CD1c-positive myeloid dendritic cell (primary cell): Measurements from ENCODE around the gene APBB2.

Experiments used
- DNase-seq: peaks from one replicate; pipeline ENCODE4 v3.0.0-alpha.2; 2016; ENCODE audit errors: extremely low spot score

Gene APBB2

DNA sequence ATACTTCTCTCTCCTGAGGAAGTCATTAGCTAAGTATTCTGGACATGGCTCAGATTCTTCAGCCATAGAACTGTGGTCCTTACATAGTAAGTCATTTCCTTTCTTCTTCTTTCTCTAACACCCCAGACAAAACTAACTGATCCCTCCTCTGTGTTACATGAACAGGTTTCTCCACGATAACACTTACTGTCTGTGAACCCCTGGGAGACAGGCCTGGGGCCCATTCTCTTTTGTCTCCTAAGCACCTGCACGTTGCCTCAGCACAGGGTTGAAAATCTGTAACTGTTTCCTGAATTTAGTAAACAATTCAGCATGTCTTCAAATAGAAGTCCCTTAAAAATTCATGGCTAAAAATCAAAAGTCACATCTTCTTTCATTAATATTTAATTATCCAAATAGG is 24.7 kb downstream of the APBB2 start:
- DNase-seq, result no peak

DNA sequence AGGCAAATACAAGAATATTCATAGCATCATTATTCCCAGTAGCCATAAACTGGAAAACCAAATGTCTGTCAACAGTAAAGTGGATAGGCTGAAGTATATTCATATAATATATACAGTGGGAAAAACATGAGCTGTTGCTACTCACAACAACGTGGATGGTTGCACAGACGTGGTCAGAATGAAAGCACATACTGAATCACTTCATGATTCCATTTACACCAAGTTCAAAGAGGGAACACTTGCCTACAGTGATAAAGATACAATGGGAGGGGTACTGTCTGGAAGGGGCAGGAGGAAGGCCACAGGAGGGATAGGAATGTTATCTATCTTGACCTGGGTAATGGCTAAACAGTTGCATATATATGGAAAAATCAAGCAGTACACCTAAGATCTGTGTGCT is 25.3 kb downstream of the APBB2 start:
- no peak for DNase-seq

DNA sequence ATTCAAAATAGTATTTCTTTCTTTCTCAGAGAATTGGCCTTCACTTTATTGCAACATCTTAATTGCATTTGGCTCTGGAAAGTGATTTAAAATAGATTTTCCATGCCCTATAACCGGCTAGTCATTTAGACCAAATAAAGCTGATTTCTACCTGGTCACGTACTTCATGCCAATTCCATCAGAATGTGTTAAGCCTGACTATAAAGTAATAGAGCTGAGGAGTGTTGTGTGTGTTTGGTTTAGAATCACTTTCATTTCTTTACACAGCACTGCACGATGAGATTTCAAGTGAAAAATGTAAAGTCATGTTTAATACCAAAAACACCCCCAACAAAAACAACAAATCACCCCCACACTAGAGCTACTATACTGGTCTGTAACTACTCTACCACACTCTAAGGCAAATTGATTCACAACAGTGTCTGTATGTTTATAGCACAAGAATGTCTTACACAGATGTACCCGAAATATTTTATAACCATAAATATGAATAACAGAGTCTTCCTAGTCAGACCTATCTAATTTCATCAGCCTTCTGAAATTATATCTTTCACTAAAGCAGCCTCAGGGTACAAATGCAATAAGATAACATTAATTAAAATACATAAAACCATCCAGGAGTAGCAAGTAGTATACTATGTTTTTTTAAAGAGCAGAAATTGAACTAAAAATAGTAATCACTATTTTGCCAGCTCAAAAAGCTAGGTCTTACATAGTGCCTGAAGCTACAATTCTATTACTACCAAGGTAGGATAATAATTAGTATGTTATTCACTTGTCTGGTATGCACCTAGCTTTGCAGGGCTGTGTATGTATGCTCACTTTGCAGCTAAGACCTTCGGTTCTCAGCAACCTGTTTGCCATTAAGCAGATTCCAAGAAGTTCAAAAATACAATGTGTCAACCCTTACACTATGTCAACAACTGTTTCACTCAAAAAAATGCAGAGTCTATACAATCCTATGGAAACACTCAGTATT is 28.4 kb downstream of the APBB2 start:
- DNase-seq, result no peak

DNA sequence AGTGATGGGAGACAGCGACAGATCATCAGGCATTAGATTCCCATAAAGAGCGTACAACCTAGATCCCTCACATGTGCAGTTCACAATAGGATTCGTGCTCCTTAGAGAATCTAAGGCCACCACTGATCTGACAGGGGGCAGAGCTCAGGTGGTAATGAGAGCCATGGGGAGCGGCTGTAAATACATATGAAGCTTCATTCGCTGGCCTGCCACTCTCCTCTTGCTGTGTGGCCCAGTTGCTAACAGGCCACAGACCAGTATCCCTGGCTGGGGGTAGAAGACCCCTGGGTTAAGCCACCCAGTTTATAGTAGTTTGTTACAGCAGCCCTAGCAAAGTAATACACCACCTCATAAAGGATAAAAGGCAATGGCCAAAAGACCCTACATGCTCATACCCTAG is 30.3 kb downstream of the APBB2 start:
- DNase-seq, result no peak

DNA sequence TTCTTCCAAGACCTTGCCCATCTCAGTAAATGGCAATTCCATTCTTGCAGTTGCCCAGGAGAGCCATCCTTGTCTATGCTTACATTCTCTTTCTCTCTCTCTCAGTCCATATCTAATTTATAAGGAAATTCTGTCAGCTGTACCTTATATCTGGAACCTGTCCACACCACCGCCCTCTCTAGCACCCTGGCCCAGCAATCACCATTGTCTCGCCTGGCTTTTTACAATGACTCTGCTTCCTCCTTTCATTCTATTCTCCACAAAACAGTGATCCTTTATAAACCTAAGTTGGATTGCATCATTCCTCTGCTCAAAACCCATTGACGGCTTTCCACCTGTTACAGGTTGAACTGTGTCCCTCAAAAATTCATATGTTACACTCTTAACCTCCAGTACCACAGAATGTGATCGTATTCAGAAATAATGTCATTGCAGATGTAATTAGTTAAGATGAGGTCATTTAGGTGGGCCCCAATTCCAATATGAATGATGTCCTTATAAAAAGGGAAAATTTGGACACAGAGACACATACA is 31.3 kb downstream of the APBB2 start:
- DNase-seq, result no peak

DNA sequence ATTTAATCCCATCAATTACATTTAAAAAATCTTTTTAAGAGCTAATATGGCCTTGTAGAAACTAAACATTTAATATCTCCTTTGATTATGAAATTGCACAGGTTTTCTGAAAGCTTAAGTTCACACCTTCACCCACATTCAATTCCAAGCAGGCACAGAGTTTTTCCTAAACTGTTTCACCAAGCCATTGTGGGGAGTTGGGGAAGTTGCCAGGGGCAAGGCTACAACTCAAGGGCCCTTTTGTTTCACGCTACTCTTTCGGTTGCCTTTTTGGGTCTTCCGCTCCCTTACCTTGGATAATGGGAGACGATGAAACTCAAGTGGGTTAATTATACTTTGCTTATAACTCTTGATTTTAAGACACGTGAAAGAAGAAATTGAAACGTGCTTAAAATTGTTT is 33.3 kb downstream of the APBB2 start:
- DNase-seq, result no peak

DNA sequence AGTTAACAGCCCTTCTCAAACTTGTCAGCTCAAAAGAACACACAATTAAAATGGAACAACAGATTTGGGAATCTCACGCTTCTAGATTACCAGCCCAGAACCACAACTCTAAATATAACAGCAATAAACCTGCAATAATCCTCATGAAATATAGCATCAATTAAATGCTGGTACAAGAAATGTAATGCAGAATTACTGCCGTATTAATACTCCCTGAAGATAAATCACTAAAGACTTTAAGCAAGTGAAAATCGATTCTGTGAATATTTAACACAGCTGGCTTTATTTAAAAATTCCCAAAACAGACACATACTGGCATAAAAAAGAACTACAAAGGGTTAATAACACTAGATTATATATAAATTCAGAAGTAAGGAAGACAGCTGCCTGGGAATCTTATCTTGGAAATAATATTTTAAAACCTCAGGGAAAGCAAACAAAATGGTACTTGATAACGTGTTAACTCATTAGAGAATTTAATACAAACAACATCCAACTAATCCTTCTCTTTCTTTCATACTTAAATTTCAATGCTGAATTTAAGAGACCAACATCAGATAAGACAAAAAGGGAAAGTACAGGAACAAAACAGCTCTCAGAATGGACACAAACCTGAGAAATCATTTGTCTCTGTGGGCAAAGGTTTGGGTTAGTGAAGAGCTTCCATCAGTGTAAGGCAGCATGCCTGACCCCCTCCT is 34.7 kb downstream of the APBB2 start:
- no peak for DNase-seq

DNA sequence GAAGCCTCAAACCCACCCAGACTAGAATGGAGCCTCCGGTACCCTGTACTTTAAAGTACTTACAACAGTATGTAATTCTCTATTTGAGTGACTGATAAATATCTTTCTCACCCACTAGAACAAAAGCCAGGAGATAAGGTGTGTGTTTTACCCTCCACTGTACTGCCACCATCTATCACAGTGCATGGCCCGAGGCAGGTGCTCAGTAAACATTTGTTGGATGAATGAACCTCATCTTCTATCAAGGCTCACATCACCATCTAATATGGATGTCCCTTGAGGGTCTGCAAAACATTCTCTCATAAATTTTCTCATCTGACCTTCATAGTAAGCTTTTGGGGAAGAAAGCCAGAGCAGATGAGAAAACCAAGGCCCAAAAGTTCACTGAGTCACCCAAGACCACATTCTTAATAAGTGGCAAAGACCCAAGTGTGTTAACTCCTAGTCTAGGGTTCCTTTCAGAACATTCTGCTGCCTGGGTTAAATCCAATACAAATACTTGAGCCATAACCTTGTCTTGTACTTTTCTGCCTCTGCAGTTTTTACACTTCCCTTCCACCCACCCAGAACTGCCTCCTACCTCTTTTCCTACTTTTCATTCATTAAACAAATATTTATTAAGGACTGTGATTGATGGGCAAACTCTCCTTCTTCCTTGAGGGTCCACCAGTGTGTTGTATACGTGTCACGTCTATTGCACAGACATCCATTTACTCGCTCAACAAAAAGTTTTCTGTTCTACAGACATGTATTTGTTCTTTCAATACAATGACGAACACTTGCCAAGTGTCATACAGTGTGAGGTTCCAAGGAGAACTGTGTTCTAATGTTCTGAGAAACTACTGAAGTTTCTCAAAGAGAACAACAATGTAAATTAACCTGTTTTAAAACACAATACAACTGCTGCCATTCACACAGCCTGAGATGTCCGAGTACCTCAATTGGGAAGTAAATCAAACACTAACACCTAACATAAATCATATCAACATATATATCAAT is 35.7 kb downstream of the APBB2 start:
- no peak for DNase-seq

DNA sequence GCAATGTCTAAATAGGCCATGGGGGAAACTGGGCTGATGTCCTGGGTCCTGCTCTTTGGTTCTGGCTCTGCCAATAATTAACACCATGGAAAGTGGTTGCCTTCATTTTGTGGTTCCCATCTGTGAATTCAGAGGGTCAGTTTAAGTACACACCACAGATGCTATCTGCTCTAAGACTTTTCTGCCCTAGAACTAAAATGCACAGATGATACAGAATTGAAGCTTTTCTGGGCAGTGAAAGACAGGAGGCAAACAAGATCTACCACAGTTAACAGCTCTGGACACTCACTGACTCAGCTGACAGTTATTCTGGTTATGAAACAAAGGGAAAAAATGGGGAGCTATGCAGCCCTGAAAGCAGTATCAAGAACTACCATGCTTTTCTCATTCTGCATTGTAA is 37.3 kb downstream of the APBB2 start:
- no peak for DNase-seq

DNA sequence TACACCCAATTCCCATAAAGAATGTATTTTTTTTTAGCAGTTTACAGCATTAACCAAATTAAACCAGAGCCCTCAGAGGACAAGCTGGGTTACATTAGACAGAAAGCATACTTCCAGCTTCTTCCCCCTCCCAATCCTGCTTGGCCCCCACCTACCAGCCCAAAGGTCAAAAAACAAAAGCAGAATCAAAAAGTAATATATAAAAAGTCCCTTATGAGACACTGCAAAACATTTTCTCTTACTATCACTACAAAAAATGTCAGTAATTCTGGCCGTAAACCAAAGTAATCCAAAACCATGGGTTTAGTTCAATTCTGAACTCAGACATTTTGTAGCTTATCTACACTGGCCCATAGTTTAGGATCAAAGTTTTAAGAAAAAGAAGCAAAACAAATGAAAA is 38.0 kb downstream of the APBB2 start:
- DNase-seq, result no peak

DNA sequence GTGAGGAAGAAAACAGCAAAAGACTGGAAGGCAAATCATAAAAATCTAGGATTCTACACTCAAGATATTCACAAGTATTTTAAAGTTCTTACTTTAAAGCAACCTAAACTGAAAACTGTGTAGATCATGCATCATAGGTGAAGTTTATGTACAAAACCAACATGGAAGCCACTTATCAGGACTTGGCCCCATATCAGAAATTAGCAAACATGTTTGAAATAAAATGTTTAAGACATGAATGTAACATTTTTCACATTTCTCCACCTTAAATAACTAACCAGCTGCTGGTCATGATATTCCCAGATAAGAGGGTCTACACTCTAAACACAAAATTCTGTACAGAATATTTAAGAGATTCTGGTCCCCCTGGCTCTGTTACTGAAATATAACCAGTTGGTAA is 38.5 kb downstream of the APBB2 start:
- no peak for DNase-seq

DNA sequence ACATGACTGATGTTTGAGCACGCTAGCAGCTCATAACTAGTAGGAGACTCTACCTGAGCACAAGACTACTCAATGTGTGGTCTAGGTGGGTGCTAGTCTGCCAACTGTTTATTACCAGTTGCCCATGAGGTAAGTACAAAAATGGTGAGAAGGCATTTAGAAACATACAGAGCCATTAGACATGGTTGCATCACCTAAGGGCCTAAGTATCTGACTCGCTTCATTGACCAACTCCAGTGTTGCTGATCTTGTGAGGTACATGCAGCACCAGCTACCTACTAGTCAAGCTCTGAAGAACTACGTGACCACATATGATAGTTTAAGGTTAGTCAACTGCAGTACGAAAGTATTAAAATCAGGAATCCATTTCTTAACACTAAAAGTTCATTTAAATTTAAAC is 39.9 kb downstream of the APBB2 start:
- no peak for DNase-seq

DNA sequence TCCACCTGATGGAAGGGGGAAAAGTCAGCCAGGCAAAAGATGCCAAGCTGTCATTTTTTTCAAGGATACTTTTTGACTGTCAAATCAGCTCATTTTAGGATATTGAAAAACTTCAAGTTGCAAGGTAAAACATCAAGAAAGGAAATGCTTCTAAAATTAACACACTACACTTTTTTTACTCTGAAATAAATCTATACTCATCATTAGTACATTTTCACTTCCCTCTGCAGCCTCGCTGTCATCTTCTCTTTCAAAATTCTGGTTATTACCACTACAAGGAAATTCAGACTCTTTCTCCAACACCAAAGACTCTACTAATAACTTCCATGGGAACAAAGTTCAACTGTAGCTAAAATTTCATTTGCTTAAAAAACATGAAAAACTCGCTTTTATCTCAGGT is 41.6 kb downstream of the APBB2 start:
- DNase-seq, result no peak

DNA sequence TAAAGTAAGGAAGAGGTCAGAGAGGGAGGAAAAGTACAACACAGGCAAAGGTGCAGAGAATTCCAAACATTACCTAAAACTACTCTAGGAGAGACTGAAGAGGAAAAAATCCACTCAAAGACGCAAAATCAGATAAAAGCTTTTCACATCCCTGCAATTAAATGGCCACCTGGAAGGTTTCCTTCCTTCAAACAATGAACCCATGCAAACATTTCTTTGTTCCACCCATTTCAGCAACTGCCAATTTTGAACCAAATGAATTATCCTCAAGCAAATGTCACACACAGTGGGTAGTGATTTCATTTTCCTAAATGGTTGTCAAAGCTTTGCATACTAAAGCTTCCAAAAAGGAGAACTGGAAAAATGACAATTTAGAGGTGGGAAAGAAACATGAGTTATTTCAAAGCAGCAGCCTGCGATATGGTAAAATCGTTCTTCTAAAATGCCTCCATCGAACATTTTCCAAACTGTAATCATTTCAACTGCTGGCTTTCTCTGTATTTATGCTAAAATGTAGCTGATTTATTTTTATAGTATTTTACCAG is 45.0 kb downstream of the APBB2 start:
- no peak for DNase-seq

DNA sequence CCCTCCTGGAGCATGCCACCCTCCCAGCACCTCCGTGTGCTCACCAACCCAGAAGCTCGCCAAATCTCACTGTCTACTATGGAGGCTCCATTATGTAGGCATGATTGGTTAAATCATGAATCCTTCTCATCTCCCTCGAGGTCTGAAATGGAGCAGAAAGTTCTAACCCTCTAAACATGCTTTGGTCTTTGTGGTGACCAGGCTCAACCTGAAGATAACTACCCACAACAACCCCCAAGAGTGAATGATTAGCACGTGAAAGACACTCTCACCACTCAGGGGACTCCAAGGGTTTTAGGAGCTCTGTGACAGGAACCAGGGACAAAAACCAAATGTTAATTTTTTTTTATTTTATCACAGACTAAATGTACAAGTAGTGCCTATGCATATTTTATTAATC is 47.2 kb downstream of the APBB2 start:
- DNase-seq, result no peak

DNA sequence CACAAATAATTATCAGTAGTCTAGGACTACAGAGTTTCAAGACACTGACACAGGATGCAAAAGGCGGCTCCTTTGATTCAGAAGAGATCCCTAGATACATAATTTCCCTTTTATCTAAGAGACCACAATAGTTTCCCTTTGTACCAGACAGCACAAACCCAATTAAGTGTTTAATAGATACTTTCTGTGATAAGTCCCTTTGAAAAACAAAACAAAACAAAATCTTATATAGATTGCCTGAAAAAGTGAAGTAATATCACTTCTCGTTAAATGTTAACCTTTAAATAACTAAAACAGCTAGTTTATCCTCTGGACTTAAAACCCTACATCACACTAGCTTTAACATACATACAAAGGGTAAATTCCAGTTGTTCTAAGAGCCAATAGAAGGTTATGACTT is 49.9 kb downstream of the APBB2 start:
- DNase-seq, result no peak

DNA sequence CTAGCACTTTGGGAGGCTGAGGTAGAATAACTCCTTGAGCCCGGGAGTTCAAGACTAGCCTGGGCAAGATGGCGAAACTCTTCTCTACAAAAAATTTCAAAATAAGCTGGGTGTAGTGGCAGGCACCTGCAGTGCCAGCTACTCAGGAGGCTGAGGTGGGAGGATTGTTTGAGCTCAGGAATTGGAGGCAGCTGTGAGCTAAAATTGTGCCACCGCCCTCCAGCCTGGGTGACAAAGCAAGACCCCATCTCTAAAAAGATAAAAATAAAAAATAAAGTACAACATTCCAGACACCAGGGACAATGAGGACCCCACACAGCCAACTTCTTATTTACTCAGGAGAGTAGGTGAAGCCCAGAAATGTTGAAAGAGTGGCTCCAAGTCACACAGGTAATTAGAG is 53.0 kb downstream of the APBB2 start:
- no peak for DNase-seq

DNA sequence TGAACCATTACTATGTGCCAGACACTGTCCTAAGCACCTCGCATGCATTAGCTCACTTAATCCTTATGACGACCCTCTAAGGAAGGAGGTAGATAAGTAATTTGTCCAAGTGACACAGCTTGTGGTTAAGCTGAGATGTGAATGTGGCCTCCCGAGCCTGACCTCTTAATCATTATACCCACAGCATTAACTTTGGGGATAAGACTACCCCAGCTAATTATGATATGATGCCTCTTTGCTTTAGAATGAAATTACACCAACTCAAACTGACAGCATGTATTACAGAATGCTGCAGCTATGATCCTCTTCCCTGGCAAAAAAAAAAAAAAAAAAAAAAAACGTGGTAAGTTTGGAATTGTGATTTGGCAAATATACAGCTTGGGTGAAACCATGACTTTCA is 53.5 kb downstream of the APBB2 start:
- no peak for DNase-seq

DNA sequence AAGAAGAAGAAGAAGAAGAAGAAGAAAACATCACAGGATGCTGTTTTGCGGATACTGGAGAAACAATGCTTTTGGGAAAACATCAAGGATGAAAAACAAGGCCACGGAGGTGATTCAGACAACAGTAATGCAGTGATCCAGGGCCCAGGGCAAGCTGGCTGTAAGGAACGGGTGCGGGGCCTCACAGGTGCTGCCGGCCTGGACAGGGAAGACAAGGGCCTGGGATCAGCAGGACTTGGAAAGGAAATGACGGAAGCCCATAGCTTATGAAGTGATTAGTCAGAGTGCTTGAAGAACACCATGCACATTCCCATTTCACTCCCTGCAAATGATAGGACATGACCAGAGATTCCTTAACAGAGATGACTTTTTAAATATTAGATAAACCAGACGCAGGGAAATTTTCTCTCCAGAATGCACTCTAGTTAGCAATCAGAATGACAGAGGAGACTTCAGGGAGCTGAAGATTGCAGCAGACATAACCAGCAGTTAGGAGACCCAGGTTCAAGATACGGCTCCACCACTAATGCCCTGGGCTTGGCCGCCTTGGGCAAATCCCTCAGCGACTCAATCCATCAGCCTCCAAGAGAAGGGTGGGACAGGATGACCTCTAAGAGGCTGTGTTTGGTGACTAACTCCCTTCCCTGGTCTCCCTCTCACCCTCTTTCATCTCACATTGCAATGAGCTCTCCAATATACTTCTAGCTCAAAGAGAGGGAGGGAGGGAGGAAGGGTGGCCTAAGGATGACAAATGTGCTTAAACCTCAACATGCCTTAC is 54.1 kb downstream of the APBB2 start:
- no peak for DNase-seq

DNA sequence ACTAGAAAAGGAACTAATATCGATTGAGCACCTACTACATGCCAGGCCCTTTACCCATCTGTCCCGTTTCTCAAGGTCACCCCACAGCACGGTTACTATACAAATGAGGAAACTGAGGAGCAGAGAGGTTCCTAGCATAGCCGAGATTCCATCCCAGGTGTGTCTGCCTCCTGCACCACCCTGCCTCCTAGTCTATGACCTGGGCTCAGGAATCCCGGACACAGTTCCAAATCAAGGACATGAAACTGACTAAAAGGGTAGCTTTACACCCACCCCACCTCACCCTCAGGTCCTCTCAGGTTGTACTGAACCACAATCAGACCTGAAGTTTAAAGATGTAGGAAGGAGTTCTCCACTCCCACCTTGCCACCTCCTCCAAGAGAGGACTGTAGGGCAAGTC is 55.6 kb downstream of the APBB2 start:
- no peak for DNase-seq

DNA sequence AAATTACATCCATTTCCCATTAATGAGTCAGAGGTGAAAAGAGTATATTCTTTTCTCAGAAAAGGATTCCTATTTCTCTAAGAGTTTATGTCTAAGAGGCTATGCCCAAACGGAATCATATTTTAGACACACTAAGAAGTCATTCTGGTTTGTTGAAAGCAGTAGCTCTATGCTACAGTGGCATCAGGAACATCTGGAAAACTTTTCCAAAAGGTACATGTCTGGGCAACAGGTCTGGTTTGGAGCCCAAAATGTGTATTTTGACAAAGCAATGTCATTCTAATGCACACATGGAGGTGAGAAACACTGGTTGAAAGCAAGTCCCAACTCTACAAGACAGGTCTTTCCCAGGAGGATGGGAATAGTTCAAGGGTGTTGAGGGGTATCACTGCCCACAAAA is 56.1 kb downstream of the APBB2 start:
- DNase-seq, result no peak
